K562 (cell line): ENCODE results near the gene KBTBD13. TPM values are rescaled to one million over a fixed set of nuclear protein-coding genes. Genes with fewer than 3 reads are reported as not detected.

Experiments
- ARHGAP35 ChIP-seq: fragments of 450-650 bp; IDR thresholded peaks from 2 replicates; pipeline ENCODE4 v1.6.1; 2018; ENCODE audit not compliant: partially characterized antibody
- ASH1L ChIP-seq: fragments of 450-650 bp; IDR thresholded peaks from 2 replicates; pipeline ENCODE4 v1.6.1; 2018; ENCODE audit warnings: borderline replicate concordance, mild to moderate bottlenecking, low read depth; ENCODE audit not compliant: partially characterized antibody
- BMI1 ChIP-seq: fragments of 150-350 bp; IDR thresholded peaks from 2 replicates; pipeline ENCODE4 v1.6.1; 2014; ENCODE audit warnings: low read length
- CEBPB ChIP-seq: fragments of 450-650 bp; IDR thresholded peaks from 2 replicates; pipeline ENCODE4 v1.6.1; 2016; ENCODE audit warnings: missing genetic modification characterization, missing compliant biosample characterization
- CTBP1 ChIP-seq: fragments of 450-650 bp; IDR thresholded peaks from 2 replicates; pipeline ENCODE4 v1.6.1; 2016; ENCODE audit warnings: borderline replicate concordance
- EP300 ChIP-seq: IDR thresholded peaks from 2 replicates; pipeline ENCODE4 v1.6.1; 2012; ENCODE audit warnings: low read length, improper control_type of control experiment
- ETV1 ChIP-seq: fragments of 450-650 bp; conservative IDR thresholded peaks from 2 replicates; pipeline ENCODE4 v1.6.1; 2016; ENCODE audit warnings: missing genetic modification characterization, control low read depth, low read depth, missing compliant biosample characterization
- HDAC1 ChIP-seq, 2 experiments: fragments of 450-650 bp; IDR thresholded peaks; 2 replicates each; pipeline ENCODE4 v1.6.1; 2016 to 2017; ENCODE audit warnings: inconsistent platforms in 1 of 2, mild to moderate bottlenecking in 1 of 2, moderate library complexity in 1 of 2
- HMGN3 ChIP-seq: IDR thresholded peaks from 2 replicates; pipeline ENCODE4 v1.6.1; 2011; ENCODE audit warnings: borderline replicate concordance, low read depth, mild to moderate bottlenecking, mixed read lengths, low read length; ENCODE audit not compliant: insufficient read length; ENCODE audit errors: extremely low read depth
- MYC ChIP-seq, 2 experiments: fragments of 250-450 bp in 1 of 2; sonication (Bioruptor Pico) in 1 of 2; IDR thresholded peaks; 2 replicates each; pipeline versions ENCODE4 v1.5.1 to v1.6.1; 2012 to 2021; ENCODE audit warnings: low read depth in 2 of 2, borderline replicate concordance in 1 of 2, improper control_type of control experiment in 1 of 2, low read length in 1 of 2, mild to moderate bottlenecking in 1 of 2, moderate library complexity in 1 of 2
- SIRT6 ChIP-seq: IDR thresholded peaks from one replicate; pipeline ENCODE4 v1.6.1; 2012; ENCODE audit warnings: low read depth, mild to moderate bottlenecking, control low read depth, inconsistent platforms, low read length, moderate library complexity
- SMARCE1 ChIP-seq: fragments of 450-650 bp; IDR thresholded peaks from 2 replicates; pipeline ENCODE4 v1.7.1; 2016; ENCODE audit warnings: mild to moderate bottlenecking
- SREBF2 ChIP-seq: sonication (generic); formaldehyde crosslinking; IDR thresholded peaks from 2 replicates; pipeline ENCODE4 v1.4.0; 2020; ENCODE audit warnings: mild to moderate bottlenecking, missing genetic modification reagents
- TAL1 ChIP-seq: fragments of 450-650 bp; IDR thresholded peaks from 2 replicates; pipeline ENCODE4 v1.6.1; 2016; ENCODE audit warnings: mild to moderate bottlenecking
- TEAD4 ChIP-seq, 2 experiments: sonication (generic) in 1 of 2; formaldehyde crosslinking in 1 of 2; IDR thresholded peaks; 2 replicates each; pipeline versions ENCODE4 v1.6.1 to v1.8.0; 2012 to 2022; ENCODE audit warnings: borderline replicate concordance in 1 of 2, inconsistent platforms in 1 of 2, low read length in 1 of 2, mild to moderate bottlenecking in 1 of 2, missing genetic modification reagents in 1 of 2
- U2AF2 ChIP-seq: fragments of 200-400 bp; formaldehyde crosslinking; optimal IDR thresholded peaks from 2 replicates; pipeline ENCODE3; 2017; ENCODE audit warnings: low read depth, mild to moderate bottlenecking, low read length
- XRCC4 ChIP-seq: IDR thresholded peaks from one replicate; pipeline ENCODE4 v1.6.1; 2011; ENCODE audit not compliant: insufficient read depth, insufficient read length; ENCODE audit errors: extremely low read depth
- ZFPM2 ChIP-seq: fragments of 250-450 bp; sonication (Bioruptor Pico); IDR thresholded peaks from 2 replicates; pipeline ENCODE4 v1.5.1; 2022; ENCODE audit warnings: mild to moderate bottlenecking
- ZNF212 ChIP-seq: fragments of 450-650 bp; formaldehyde crosslinking; IDR thresholded peaks from 2 replicates; pipeline ENCODE4 v1.4.0; 2020; ENCODE audit warnings: mild to moderate bottlenecking
- ZNF551 ChIP-seq: fragments of 250-450 bp; sonication (Bioruptor Pico); IDR thresholded peaks from 2 replicates; pipeline ENCODE4 v1.5.0; 2021; ENCODE audit warnings: mild to moderate bottlenecking, moderate library complexity
- ZNF586 ChIP-seq: fragments of 450-650 bp; formaldehyde crosslinking; conservative IDR thresholded peaks from 2 replicates; pipeline ENCODE4 v1.4.0; 2020; ENCODE audit warnings: mild to moderate bottlenecking, moderate library complexity
- ZNF79 ChIP-seq: fragments of 250-450 bp; sonication (Bioruptor Pico); IDR thresholded peaks from 2 replicates; pipeline ENCODE4 v1.4.0; 2020; ENCODE audit warnings: low read depth, mild to moderate bottlenecking, moderate library complexity
- polyA plus RNA-seq, 8 experiments: library from polyadenylated mRNA; depleted of rRNA in 4 of 8; stranded (reverse) in 5 of 8; unstranded in 3 of 8; fragments of >200 nt; fragmentation: Nextera tagmentation in 2 of 8; fragmentation: Illumina TruSeq in 1 of 8; extraction: Ambion mirVana in 2 of 8; extraction: Trizol in 1 of 8; gene quantifications; 2 replicates each; pipeline versions ENCODE4 v1.2.1 to v1.2.3, GENCODE V29; 2011 to 2014; ENCODE audit warnings: inconsistent platforms in 1 of 8, missing spikeins in 1 of 8
- total RNA-seq, 7 experiments: library from RNA; depleted of rRNA in 6 of 7; stranded (reverse); fragments of >200 nt in 6 of 7; fragmentation: Illumina TruSeq in 2 of 7; extraction: Trizol in 2 of 7; gene quantifications; 2 replicates each; pipeline versions ENCODE4 v1.2.1 to v1.2.3, GENCODE V29; 2011 to 2021; ENCODE audit warnings: low replicate concordance in 1 of 7
- TF ChIP-seq, protein P1 (sequence below), 2 experiments: fragments of 450-650 bp; IDR thresholded peaks; 2 replicates each; pipeline ENCODE4 v1.6.1; 2016
- TF ChIP-seq, protein P2 (sequence below): sonication (generic); formaldehyde crosslinking; IDR thresholded peaks from 2 replicates; pipeline ENCODE4 v1.8.1; 2022; ENCODE audit warnings: missing genetic modification reagents
- TF ChIP-seq, protein P3 (sequence below): sonication (generic); formaldehyde crosslinking; IDR thresholded peaks from 2 replicates; pipeline ENCODE4 v1.8.1; 2023; ENCODE audit warnings: mild to moderate bottlenecking, missing genetic modification reagents

The KBTBD13 gene
- total and polyA plus RNA-seq, 9 of the 15 experiments (the other 6 are each of a cell fraction or from before 2014, with no cell fraction given) = 0.07 to 0.13 (median 0.10) TPM; not detected in 3

DNA sequence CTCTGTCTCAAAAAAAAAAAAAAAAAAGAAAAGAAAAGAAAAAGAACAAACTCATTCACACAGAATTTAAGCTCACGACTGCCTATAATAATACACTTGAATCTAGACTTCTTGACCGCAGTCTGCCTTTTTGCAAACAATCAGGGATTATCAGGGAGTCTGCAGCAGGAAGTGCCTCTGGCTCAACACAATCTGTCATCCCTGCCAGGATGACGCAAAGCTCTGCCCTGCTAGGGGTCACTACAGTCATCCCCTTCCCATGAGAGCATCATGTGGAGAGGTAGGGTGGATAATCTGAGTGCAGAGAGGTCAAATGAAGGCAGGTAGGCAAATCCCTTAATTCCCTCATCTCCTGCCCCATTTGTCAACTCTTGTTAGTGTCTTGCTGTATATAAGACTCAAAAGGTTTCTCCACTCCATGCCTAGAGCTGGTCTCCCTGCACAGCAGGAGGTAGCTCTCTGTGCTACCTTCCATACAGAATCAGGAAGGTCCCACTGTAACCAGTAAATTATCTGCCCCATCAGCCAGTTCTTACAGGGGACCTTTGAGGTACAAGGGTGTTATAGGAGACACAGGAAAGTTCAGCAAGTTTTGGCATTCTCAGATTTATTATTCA is 34.2 kb downstream of the KBTBD13 start (continued):
- TF ChIP-seq, protein P1, sequence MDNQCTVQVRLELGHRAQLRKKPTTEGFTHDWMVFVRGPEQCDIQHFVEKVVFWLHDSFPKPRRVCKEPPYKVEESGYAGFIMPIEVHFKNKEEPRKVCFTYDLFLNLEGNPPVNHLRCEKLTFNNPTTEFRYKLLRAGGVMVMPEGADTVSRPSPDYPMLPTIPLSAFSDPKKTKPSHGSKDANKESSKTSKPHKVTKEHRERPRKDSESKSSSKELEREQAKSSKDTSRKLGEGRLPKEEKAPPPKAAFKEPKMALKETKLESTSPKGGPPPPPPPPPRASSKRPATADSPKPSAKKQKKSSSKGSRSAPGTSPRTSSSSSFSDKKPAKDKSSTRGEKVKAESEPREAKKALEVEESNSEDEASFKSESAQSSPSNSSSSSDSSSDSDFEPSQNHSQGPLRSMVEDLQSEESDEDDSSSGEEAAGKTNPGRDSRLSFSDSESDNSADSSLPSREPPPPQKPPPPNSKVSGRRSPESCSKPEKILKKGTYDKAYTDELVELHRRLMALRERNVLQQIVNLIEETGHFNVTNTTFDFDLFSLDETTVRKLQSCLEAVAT (IDR thresholded peaks at IDR 0.05) = 0 out of 4 replicates have a peak, but pooled peaks of 1 of the 2 experiments have one; percentile 45
- TF ChIP-seq CEBPB (tag) = 0 out of 2 replicates have a peak, but pooled peaks have one; percentile 30
- TF ChIP-seq SMARCE1 = peak; percentile 43; the same call in 1 of the 2 replicates
- no peak for TF ChIP-seq BMI1
- TF ChIP-seq HMGN3 = no peak
- TF ChIP-seq ZNF79 (CRISPR knock-in tag) = no peak
- TF ChIP-seq TAL1 = peak; percentile 55
- TF ChIP-seq ETV1 (tag) = peak; percentile 51
- TF ChIP-seq, protein P2, sequence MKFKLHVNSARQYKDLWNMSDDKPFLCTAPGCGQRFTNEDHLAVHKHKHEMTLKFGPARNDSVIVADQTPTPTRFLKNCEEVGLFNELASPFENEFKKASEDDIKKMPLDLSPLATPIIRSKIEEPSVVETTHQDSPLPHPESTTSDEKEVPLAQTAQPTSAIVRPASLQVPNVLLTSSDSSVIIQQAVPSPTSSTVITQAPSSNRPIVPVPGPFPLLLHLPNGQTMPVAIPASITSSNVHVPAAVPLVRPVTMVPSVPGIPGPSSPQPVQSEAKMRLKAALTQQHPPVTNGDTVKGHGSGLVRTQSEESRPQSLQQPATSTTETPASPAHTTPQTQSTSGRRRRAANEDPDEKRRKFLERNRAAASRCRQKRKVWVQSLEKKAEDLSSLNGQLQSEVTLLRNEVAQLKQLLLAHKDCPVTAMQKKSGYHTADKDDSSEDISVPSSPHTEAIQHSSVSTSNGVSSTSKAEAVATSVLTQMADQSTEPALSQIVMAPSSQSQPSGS (CRISPR knock-in tag) = no peak
- TF ChIP-seq, protein P3, sequence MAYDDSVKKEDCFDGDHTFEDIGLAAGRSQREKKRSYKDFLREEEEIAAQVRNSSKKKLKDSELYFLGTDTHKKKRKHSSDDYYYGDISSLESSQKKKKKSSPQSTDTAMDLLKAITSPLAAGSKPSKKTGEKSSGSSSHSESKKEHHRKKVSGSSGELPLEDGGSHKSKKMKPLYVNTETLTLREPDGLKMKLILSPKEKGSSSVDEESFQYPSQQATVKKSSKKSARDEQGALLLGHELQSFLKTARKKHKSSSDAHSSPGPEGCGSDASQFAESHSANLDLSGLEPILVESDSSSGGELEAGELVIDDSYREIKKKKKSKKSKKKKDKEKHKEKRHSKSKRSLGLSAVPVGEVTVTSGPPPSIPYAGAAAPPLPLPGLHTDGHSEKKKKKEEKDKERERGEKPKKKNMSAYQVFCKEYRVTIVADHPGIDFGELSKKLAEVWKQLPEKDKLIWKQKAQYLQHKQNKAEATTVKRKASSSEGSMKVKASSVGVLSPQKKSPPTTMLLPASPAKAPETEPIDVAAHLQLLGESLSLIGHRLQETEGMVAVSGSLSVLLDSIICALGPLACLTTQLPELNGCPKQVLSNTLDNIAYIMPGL (CRISPR knock-in tag) = no peak
- no peak for TF ChIP-seq MYC (IDR thresholded peaks at IDR 0.05; ENCODE audit: low read depth, low read length)
- no peak for TF ChIP-seq MYC (CRISPR knock-in tag; IDR thresholded peaks at IDR 0.05; ENCODE audit: borderline replicate concordance, low read depth)
- TF ChIP-seq HDAC1 (IDR thresholded peaks at IDR 0.05) = 0 out of 4 replicates have a peak, but pooled peaks of 1 of the 2 experiments have one; percentile 33
- TF ChIP-seq SREBF2 (CRISPR knock-in tag) = no peak
- TF ChIP-seq ZNF212 (CRISPR knock-in tag) = no peak
- TF ChIP-seq ARHGAP35 = no peak
- TF ChIP-seq XRCC4 = no peak
- no peak for TF ChIP-seq U2AF2
- TF ChIP-seq CTBP1 = peak; percentile 50
- no peak for TF ChIP-seq ZNF586 (CRISPR knock-in tag)
- no peak for TF ChIP-seq ZNF551 (CRISPR knock-in tag)
- TF ChIP-seq ASH1L = no peak
- TF ChIP-seq EP300 = no peak
- no peak for TF ChIP-seq ZFPM2 (CRISPR knock-in tag)
- TF ChIP-seq SIRT6 = no peak
- peak; percentile 40; the same call in 1 of the 2 replicates for TF ChIP-seq TEAD4 (IDR thresholded peaks at IDR 0.05; ENCODE audit: low read length)
- TF ChIP-seq TEAD4 (CRISPR knock-in tag; IDR thresholded peaks at IDR 0.05; ENCODE audit: borderline replicate concordance) = no peak
